22Rv1 (cell line): ENCODE results near the gene SRP72.

ENCODE experiments used
- ZFX ChIP-seq: fragments of 450-650 bp; IDR thresholded peaks from 2 replicates; pipeline ENCODE4 v1.6.1; 2017; ENCODE audit warnings: antibody characterized with exemption, borderline replicate concordance
- TF ChIP-seq, protein P1 (sequence below): fragments of 450-650 bp; IDR thresholded peaks from 2 replicates; pipeline ENCODE4 v1.5.1; 2017; ENCODE audit warnings: mild to moderate bottlenecking

DNA sequence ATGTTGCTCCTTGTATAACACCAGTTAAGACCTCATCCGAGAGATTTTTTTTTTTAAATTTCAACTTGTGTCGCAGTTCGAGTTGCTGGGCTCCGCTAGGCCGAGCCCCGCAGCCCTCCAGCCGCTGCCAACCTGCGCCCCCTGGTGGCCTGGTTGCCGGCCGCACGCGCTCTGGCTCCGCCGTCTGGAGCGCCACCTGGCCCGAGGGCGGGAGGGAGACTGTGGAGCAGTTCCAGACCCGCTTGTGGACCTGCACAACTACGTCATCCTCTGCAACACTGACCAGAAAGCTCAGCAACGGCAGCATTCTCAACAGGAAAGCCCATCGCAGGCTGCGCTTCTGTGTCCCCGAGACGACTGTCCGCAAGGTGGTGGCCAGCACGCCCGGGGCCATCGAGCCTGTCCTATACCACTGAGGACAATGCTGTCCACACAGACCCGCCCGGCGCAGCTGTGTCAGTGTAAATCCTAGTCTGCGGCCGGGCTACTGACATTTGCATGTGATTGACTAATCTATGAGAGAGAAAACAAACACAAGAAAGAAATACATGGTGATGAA, 77.2 kb downstream of the SRP72 start:
- TF ChIP-seq, protein P1, sequence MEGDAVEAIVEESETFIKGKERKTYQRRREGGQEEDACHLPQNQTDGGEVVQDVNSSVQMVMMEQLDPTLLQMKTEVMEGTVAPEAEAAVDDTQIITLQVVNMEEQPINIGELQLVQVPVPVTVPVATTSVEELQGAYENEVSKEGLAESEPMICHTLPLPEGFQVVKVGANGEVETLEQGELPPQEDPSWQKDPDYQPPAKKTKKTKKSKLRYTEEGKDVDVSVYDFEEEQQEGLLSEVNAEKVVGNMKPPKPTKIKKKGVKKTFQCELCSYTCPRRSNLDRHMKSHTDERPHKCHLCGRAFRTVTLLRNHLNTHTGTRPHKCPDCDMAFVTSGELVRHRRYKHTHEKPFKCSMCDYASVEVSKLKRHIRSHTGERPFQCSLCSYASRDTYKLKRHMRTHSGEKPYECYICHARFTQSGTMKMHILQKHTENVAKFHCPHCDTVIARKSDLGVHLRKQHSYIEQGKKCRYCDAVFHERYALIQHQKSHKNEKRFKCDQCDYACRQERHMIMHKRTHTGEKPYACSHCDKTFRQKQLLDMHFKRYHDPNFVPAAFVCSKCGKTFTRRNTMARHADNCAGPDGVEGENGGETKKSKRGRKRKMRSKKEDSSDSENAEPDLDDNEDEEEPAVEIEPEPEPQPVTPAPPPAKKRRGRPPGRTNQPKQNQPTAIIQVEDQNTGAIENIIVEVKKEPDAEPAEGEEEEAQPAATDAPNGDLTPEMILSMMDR = peak; percentile 100
- no peak for TF ChIP-seq ZFX
